K562 (cell line): ENCODE data around the gene MEX3A. TPM values are rescaled to one million over a fixed set of nuclear protein-coding genes. Genes with fewer than 3 reads are reported as not detected.

Source experiments
- ATAC-seq: fragments of 200-7000 bp; cut with Tn5 transposase; 3 replicates; pipeline ENCODE4 v1.9.1; 2020; ENCODE audit warnings: moderate library complexity
- BruUV-seq: library from RNA; stranded (reverse); fragments of 400-500 nt; replicated peaks from 2 replicates; lab custom pipeline; 2021; lab: Mats Ljungman, UMichigan
- CTCF ChIA-PET: fragments of 300-600 bp; formaldehyde crosslinking; extraction: SDS; loops from one replicate; lab custom pipeline; 2021; ENCODE audit warnings: low intra/inter-chr PET ratio; lab: Yijun Ruan, JAX
- POLR2A ChIA-PET: fragments of 300-600, 350-650 bp; sonication (Branson Sonifier 250); formaldehyde crosslinking; extraction: SDS; loops from one replicate; lab custom pipeline; 2021; ENCODE audit warnings: antibody characterized with exemption, inconsistent platforms; lab: Yijun Ruan, JAX
- DNase-seq, 4 experiments: peaks; one replicate each; pipeline versions ENCODE4 v3.0.0 to v3.0.0-alpha.2; 2011 to 2018; ENCODE audit warnings: low spot score in 3 of 4, mixed read lengths in 3 of 4; ENCODE audit errors: extremely low read depth in 1 of 4
- FAIRE-seq: peaks from 2 replicates; lab custom pipeline; 2011; peaks lifted over from hg19 to GRCh38; lab: Jason Lieb, UNC
- H2AFZ ChIP-seq: 2 replicates; pipeline ENCODE4 v1.6.0; 2011; ENCODE audit warnings: low read depth, low read length, control low read depth, inconsistent platforms
- H3K27ac ChIP-seq: fragments of 200-600 bp; 3 replicates; pipeline ENCODE4 v1.8.0; 2011; ENCODE audit warnings: low read depth, mild to moderate bottlenecking, control low read depth, inconsistent platforms, low read length, moderate library complexity, mixed read lengths; ENCODE audit errors: extremely low read depth
- H3K27me3 ChIP-seq, 2 experiments: fragments of 300-600 bp in 1 of 2; 2 replicates in 1 of 2; 3 replicates in 1 of 2; pipeline versions ENCODE4 v1.6.0 to v1.8.0; 2011; ENCODE audit warnings: inconsistent platforms in 2 of 2, low read length in 2 of 2, mild to moderate bottlenecking in 1 of 2, mixed read lengths in 1 of 2, moderate library complexity in 1 of 2; ENCODE audit not compliant: control insufficient read depth in 2 of 2, insufficient read depth in 2 of 2
- H3K36me3 ChIP-seq: fragments of 300-600 bp; 3 replicates; pipeline ENCODE4 v1.8.0; 2011; ENCODE audit warnings: mild to moderate bottlenecking, low read length, inconsistent platforms; ENCODE audit not compliant: control insufficient read depth, insufficient read depth
- H3K4me1 ChIP-seq, 2 experiments: fragments of 200-600 bp in 1 of 2; replicated peaks in 1 of 2; 2 replicates in 1 of 2; 3 replicates in 1 of 2; pipeline versions ENCODE4 v1.5.1 to v1.8.0; 2011; ENCODE audit warnings: inconsistent platforms in 2 of 2, low read length in 2 of 2, mild to moderate bottlenecking in 1 of 2, mixed read lengths in 1 of 2, moderate library complexity in 1 of 2; ENCODE audit not compliant: control insufficient read depth in 2 of 2, insufficient read depth in 2 of 2
- H3K4me2 ChIP-seq: 2 replicates; pipeline ENCODE4 v1.6.1; 2011; ENCODE audit warnings: low read length, control low read depth, inconsistent platforms, mixed read lengths; ENCODE audit not compliant: insufficient read depth
- H3K4me3 ChIP-seq: fragments of 200-600 bp; sonication (generic), shearing (Covaris generic); 2 replicates; pipeline ENCODE4 v1.5.1; 2016; ENCODE audit warnings: control low read depth, inconsistent platforms
- H3K79me2 ChIP-seq: fragments of 200-600 bp; 3 replicates; pipeline ENCODE4 v1.8.0; 2011; ENCODE audit warnings: low read length, inconsistent platforms; ENCODE audit not compliant: control insufficient read depth, insufficient read depth
- H3K9ac ChIP-seq, 2 experiments: 2 replicates each; pipeline versions ENCODE4 v1.6.0 to v1.6.1; 2011; ENCODE audit warnings: low read depth in 2 of 2, low read length in 2 of 2, control low read depth in 1 of 2, inconsistent platforms in 1 of 2, mild to moderate bottlenecking in 1 of 2, mixed read lengths in 1 of 2; ENCODE audit not compliant: insufficient read depth in 1 of 2
- H3K9me1 ChIP-seq: one replicate; pipeline ENCODE4 v1.6.0; 2011; ENCODE audit warnings: inconsistent platforms, mild to moderate bottlenecking, low read length, moderate library complexity; ENCODE audit not compliant: control insufficient read depth, insufficient read depth
- H3K9me3 ChIP-seq: replicated peaks from 2 replicates; pipeline ENCODE4 v1.5.1; 2011; ENCODE audit warnings: low read depth, low read length, inconsistent platforms; ENCODE audit not compliant: control insufficient read depth, insufficient read depth
- H4K20me1 ChIP-seq: replicated peaks from 2 replicates; pipeline ENCODE4 v1.6.1; 2011; ENCODE audit warnings: low read length, inconsistent platforms, mixed read lengths; ENCODE audit not compliant: control insufficient read depth, insufficient read depth
- ATF7 ChIP-seq: fragments of 450-650 bp; IDR thresholded peaks from 2 replicates; pipeline ENCODE4 v1.7.1; 2014; ENCODE audit warnings: mild to moderate bottlenecking, moderate library complexity
- CTBP1 ChIP-seq: fragments of 450-650 bp; IDR thresholded peaks from 2 replicates; pipeline ENCODE4 v1.6.1; 2016; ENCODE audit warnings: borderline replicate concordance
- DEAF1 ChIP-seq: fragments of 450-650 bp; formaldehyde crosslinking; IDR thresholded peaks from 2 replicates; pipeline ENCODE4 v1.4.0; 2020; ENCODE audit warnings: mild to moderate bottlenecking, moderate library complexity
- NR2C2 ChIP-seq, 2 experiments: fragments of 200-800 bp in 1 of 2; sonication (Bioruptor generic) in 1 of 2; sonication (generic) in 1 of 2; formaldehyde crosslinking in 1 of 2; IDR thresholded peaks; 2 replicates each; pipeline versions ENCODE4 v1.6.1 to v1.8.0; 2016 to 2022; ENCODE audit warnings: mild to moderate bottlenecking in 1 of 2, missing compliant biosample characterization in 1 of 2, missing genetic modification characterization in 1 of 2, missing genetic modification reagents in 1 of 2
- RAD21 ChIP-seq, 2 experiments: fragments of 250-450 bp in 1 of 2; fragments of 450-650 bp in 1 of 2; sonication (Bioruptor Pico) in 1 of 2; formaldehyde crosslinking in 1 of 2; IDR thresholded peaks in 1 of 2; conservative IDR thresholded peaks in 1 of 2; 2 replicates each; pipeline versions ENCODE4 v1.4.0 to v1.8.0; 2020 to 2022; ENCODE audit warnings: mild to moderate bottlenecking in 2 of 2, moderate library complexity in 1 of 2
- RB1 ChIP-seq: fragments of 450-650 bp; IDR thresholded peaks from 2 replicates; pipeline ENCODE4 v1.6.1; 2017; ENCODE audit warnings: low read depth, mild to moderate bottlenecking
- SETDB1 ChIP-seq: IDR thresholded peaks from one replicate; pipeline ENCODE4 v1.6.1; 2012; ENCODE audit warnings: low read length, control low read depth, inconsistent platforms
- SOX6 ChIP-seq: fragments of 450-650 bp; IDR thresholded peaks from 2 replicates; pipeline ENCODE4 v1.6.1; 2014; ENCODE audit warnings: mild to moderate bottlenecking
- ZNF24 ChIP-seq: fragments of 450-650 bp; IDR thresholded peaks from 2 replicates; pipeline ENCODE4 v1.6.1; 2016
- WGBS: fragments of 100-300 bp; shearing (Covaris generic); methylation state at CpG from one replicate; pipeline ENCODE4 v1.1.6; 2016; ENCODE audit warnings: low coverage, mixed read lengths; ENCODE audit not compliant: insufficient coverage; ENCODE audit errors: missing lambda C conversion rate; 5-methylcytosine and 5-hydroxymethylcytosine counted together
- in situ Hi-C: fragments of 300-500 bp; cut with MboI; formaldehyde crosslinking; loops from 4 replicates; pipeline ENCODE4 v1.15.0; 2018; ENCODE audit warnings: inconsistent platforms, mixed read lengths
- intact Hi-C: fragments of 100-400 bp; cut with micrococcal nuclease; formaldehyde crosslinking; loops from 2 replicates; pipeline ENCODE4 v1.14.2; 2022
- polyA plus RNA-seq, 8 experiments: library from polyadenylated mRNA; depleted of rRNA in 4 of 8; stranded (reverse) in 5 of 8; unstranded in 3 of 8; fragments of >200 nt; fragmentation: Nextera tagmentation in 2 of 8; fragmentation: Illumina TruSeq in 1 of 8; extraction: Ambion mirVana in 2 of 8; extraction: Trizol in 1 of 8; gene quantifications; 2 replicates each; pipeline versions ENCODE4 v1.2.1 to v1.2.3, GENCODE V29; 2011 to 2014; ENCODE audit warnings: inconsistent platforms in 1 of 8, missing spikeins in 1 of 8
- total RNA-seq, 7 experiments: library from RNA; depleted of rRNA in 6 of 7; stranded (reverse); fragments of >200 nt in 6 of 7; fragmentation: Illumina TruSeq in 2 of 7; extraction: Trizol in 2 of 7; gene quantifications; 2 replicates each; pipeline versions ENCODE4 v1.2.1 to v1.2.3, GENCODE V29; 2011 to 2021; ENCODE audit warnings: low replicate concordance in 1 of 7

MEX3A gene
- total and polyA plus RNA-seq, 9 of the 15 experiments (the other 6 are each of a cell fraction or from before 2014, with no cell fraction given), result 0.36 to 13.7 (median 5.2) TPM

- 0 out of 2 replicates have a peak, but pooled peaks have one; percentile 28 for TF ChIP-seq SOX6
- TF ChIP-seq CTBP1, result 0 out of 2 replicates have a peak, but pooled peaks have one; percentile 40
- 0 out of 2 replicates have a peak, but pooled peaks have one; percentile 24 for TF ChIP-seq ATF7
- peak; percentile 83 for TF ChIP-seq DEAF1 (CRISPR knock-in tag)
- peak; percentile 65 for TF ChIP-seq RB1
- TF ChIP-seq RAD21 (CRISPR knock-in tag; conservative IDR thresholded peaks at IDR 0.05 in 1 of 2, IDR thresholded peaks at IDR 0.05 in 1 of 2), result peak; percentile 82 to 94
These were observed 8.5 kb upstream of the MEX3A start (continued) for GRCh38 chr1:156090840-156091188.

- no peak overlapping the region for H3K27ac ChIP-seq
- 9% methylated on average over 5 of the region's 5 CpGs for WGBS
- H3K4me3 ChIP-seq, result no peak overlapping the region
- FAIRE-seq (no peak), DNase-seq (no peak), ATAC-seq (peak; percentile 51)
- ChIA-PET POLR2A (interaction anchor here (0.6 to 1.6 kb wide), 4 partner anchors 33 to 350 kb away, joined by 3 to 6 read pairs (median 4); partner anchors contain the start of gene SLC25A44), CTCF (interaction anchor here (1.0 to 3.2 kb wide), 6 partner anchors 27 to 356 kb away, joined by 3 to 51 read pairs (median 6); no protein-coding TSS in a partner anchor)
- H3K79me2 ChIP-seq, result no peaks in the 10 kb centered on the region
- H3K36me3 ChIP-seq, result no peaks in the 10 kb centered on the region
- peak overlapping the region; percentile 7; the same call in 1 of the 2 replicates for H3K4me2 ChIP-seq
- H4K20me1 ChIP-seq, result no peaks in the 10 kb centered on the region
- intact Hi-C loops (loop anchor here (1.0 to 10.0 kb wide), 2 partner anchors 40 to 355 kb away; no protein-coding TSS in a partner anchor), in situ Hi-C loops (loop anchor here (5.0 kb wide), 2 partner anchors 42 to 132 kb away; no protein-coding TSS in a partner anchor)
- no peaks in the 10 kb centered on the region for H3K27me3 ChIP-seq
- H3K9me1 ChIP-seq, result no peaks in the 10 kb centered on the region
- no TSS peak for BruUV-seq
- H2AFZ ChIP-seq, result no peak overlapping the region
- no peak overlapping the region for H3K9ac ChIP-seq
- peaks cover 0 to 8% of the 10 kb centered on the region in 2 experiments; a peak in 2 of 5 replicates for H3K4me1 ChIP-seq
- 0 out of 2 replicates have a peak, but pooled peaks cover 2% of the 10 kb centered on the region for H3K9me3 ChIP-seq
- peak; percentile 83 for TF ChIP-seq ZNF24
- peak; percentile 36; the same call in 1 of the 2 replicates for TF ChIP-seq NR2C2 (CRISPR knock-in tag; IDR thresholded peaks at IDR 0.05)
- no peak for TF ChIP-seq NR2C2 (tag; IDR thresholded peaks at IDR 0.05)
- no peak for TF ChIP-seq SETDB1
- TF ChIP-seq, all 486 proteins: peak for 2
These were observed 8.0 kb upstream of the MEX3A start for GRCh38 chr1:156090138-156090839.
